H7 (cell line): ENCODE results near the gene ADGRD2. TPM values are rescaled to one million over a fixed set of nuclear protein-coding genes. Genes with fewer than 3 reads are reported as not detected.

Experiments used
- DNase-seq: peaks from one replicate; pipeline ENCODE4 v3.0.0; 2012
- H3K27me3 ChIP-seq: 2 replicates; pipeline ENCODE4 v1.6.0; 2011; ENCODE audit warnings: mild to moderate bottlenecking, low read length; ENCODE audit not compliant: control insufficient read depth, insufficient read depth
- H3K36me3 ChIP-seq: replicated peaks from 2 replicates; pipeline ENCODE4 v1.5.1; 2011; ENCODE audit warnings: low read length; ENCODE audit not compliant: control insufficient read depth, insufficient read depth
- H3K4me3 ChIP-seq: 2 replicates; pipeline ENCODE4 v1.5.1; 2011; ENCODE audit warnings: low read depth, mild to moderate bottlenecking, control low read depth, low read length, moderate library complexity; ENCODE audit not compliant: insufficient read depth
- total RNA-seq: library from RNA; depleted of rRNA; stranded (reverse); fragments of >200 nt; shearing (Covaris generic); gene quantifications from 2 replicates; pipeline ENCODE4 v1.2.3, GENCODE V29; 2014

ADGRD2 gene
- total RNA-seq, 1 experiment from 2014 or later: not detected

GRCh38 chr9:124487260-124488182 lies 37.3 kb downstream of the ADGRD2 start:
- DNase-seq: peak; percentile 84

GRCh38 chr9:124488641-124489210 lies 38.5 kb downstream of the ADGRD2 start:
- no peaks in the 10 kb centered on the region for H3K36me3 ChIP-seq
- H3K27me3 ChIP-seq: peaks cover 5% of the 10 kb centered on the region; the same call in 1 of the 2 replicates
- H3K4me3 ChIP-seq: no peak overlapping the region
- DNase-seq: no peak

More at GRCh38 chr9:124487260-124488182, 37.3 kb downstream of the ADGRD2 start:
- H3K36me3 ChIP-seq: no peaks in the 10 kb centered on the region
- peaks cover 5% of the 10 kb centered on the region; the same call in 1 of the 2 replicates for H3K27me3 ChIP-seq
- no peak overlapping the region for H3K4me3 ChIP-seq

GRCh38 chr9:124489222-124489621 lies 39.0 kb downstream of the ADGRD2 start:
- no peak for DNase-seq
- peaks cover 5% of the 10 kb centered on the region; the same call in 1 of the 2 replicates for H3K27me3 ChIP-seq

GRCh38 chr9:124490004-124490403 lies 39.8 kb downstream of the ADGRD2 start:
- Histone ChIP-seq H3K36me3 (no peaks in the 10 kb centered on the region), H3K4me3 (no peak overlapping the region), H3K27me3 (peaks cover 5% of the 10 kb centered on the region; the same call in 1 of the 2 replicates)
- no peak for DNase-seq

More at GRCh38 chr9:124489222-124489621, 39.0 kb downstream of the ADGRD2 start:
- Histone ChIP-seq H3K36me3 (no peaks in the 10 kb centered on the region), H3K4me3 (no peak overlapping the region)

GRCh38 chr9:124491049-124491975 lies 41.1 kb downstream of the ADGRD2 start:
- Histone ChIP-seq H3K27me3 (peaks cover 4% of the 10 kb centered on the region; the same call in 1 of the 2 replicates), H3K4me3 (no peak overlapping the region), H3K36me3 (no peaks in the 10 kb centered on the region)
- no peak for DNase-seq

GRCh38 chr9:124492818-124493217 lies 42.6 kb downstream of the ADGRD2 start:
- DNase-seq: no peak
- Histone ChIP-seq H3K36me3 (no peaks in the 10 kb centered on the region), H3K27me3 (no peaks in the 10 kb centered on the region), H3K4me3 (no peak overlapping the region)

- Histone ChIP-seq H3K27me3 (no peaks in the 10 kb centered on the region), H3K36me3 (no peaks in the 10 kb centered on the region), H3K4me3 (no peak overlapping the region)
- DNase-seq: no peak
Measured at GRCh38 chr9:124493218-124493617, 43.0 kb downstream of the ADGRD2 start.

GRCh38 chr9:124493794-124494479 lies 43.7 kb downstream of the ADGRD2 start:
- no peak for DNase-seq
- no peak overlapping the region for H3K4me3 ChIP-seq
- H3K36me3 ChIP-seq: no peaks in the 10 kb centered on the region
- H3K27me3 ChIP-seq: no peaks in the 10 kb centered on the region

- H3K36me3 ChIP-seq: no peaks in the 10 kb centered on the region
- H3K4me3 ChIP-seq: no peak overlapping the region
- no peaks in the 10 kb centered on the region for H3K27me3 ChIP-seq
- DNase-seq: no peak
Measured at GRCh38 chr9:124495126-124496074, 45.1 kb downstream of the ADGRD2 start.

GRCh38 chr9:124496075-124496449 lies 45.8 kb downstream of the ADGRD2 start:
- DNase-seq: no peak
- H3K36me3 ChIP-seq: no peaks in the 10 kb centered on the region
- H3K4me3 ChIP-seq: no peak overlapping the region
- H3K27me3 ChIP-seq: peaks cover 2% of the 10 kb centered on the region

- no peak for DNase-seq
- H3K36me3 ChIP-seq: no peaks in the 10 kb centered on the region
- H3K27me3 ChIP-seq: peaks cover 4% of the 10 kb centered on the region
- H3K4me3 ChIP-seq: no peak overlapping the region
Measured at GRCh38 chr9:124496463-124496862, 46.2 kb downstream of the ADGRD2 start.

- DNase-seq: no peak
- H3K27me3 ChIP-seq: peaks cover 14% of the 10 kb centered on the region
- no peak overlapping the region for H3K4me3 ChIP-seq
- H3K36me3 ChIP-seq: no peaks in the 10 kb centered on the region
Measured at GRCh38 chr9:124497441-124497840, 47.2 kb downstream of the ADGRD2 start.

- DNase-seq: no peak
- no peaks in the 10 kb centered on the region for H3K36me3 ChIP-seq
- H3K27me3 ChIP-seq: peaks cover 20% of the 10 kb centered on the region
- H3K4me3 ChIP-seq: no peak overlapping the region
Measured at GRCh38 chr9:124498040-124498439, 47.8 kb downstream of the ADGRD2 start.
